OCI-M1 (cell line): ENCODE results near the gene FUZ.

ENCODE experiments used
- DNase-seq: peaks from one replicate; lab custom pipeline; 2025; lab: John Stamatoyannopoulos, UW

The FUZ gene

GRCh38 chr19:49781394-49781793 is 31.7 kb downstream of the FUZ start:
- no peak for DNase-seq

GRCh38 chr19:49780861-49781260 is 32.2 kb downstream of the FUZ start:
- DNase-seq, result no peak

DNA sequence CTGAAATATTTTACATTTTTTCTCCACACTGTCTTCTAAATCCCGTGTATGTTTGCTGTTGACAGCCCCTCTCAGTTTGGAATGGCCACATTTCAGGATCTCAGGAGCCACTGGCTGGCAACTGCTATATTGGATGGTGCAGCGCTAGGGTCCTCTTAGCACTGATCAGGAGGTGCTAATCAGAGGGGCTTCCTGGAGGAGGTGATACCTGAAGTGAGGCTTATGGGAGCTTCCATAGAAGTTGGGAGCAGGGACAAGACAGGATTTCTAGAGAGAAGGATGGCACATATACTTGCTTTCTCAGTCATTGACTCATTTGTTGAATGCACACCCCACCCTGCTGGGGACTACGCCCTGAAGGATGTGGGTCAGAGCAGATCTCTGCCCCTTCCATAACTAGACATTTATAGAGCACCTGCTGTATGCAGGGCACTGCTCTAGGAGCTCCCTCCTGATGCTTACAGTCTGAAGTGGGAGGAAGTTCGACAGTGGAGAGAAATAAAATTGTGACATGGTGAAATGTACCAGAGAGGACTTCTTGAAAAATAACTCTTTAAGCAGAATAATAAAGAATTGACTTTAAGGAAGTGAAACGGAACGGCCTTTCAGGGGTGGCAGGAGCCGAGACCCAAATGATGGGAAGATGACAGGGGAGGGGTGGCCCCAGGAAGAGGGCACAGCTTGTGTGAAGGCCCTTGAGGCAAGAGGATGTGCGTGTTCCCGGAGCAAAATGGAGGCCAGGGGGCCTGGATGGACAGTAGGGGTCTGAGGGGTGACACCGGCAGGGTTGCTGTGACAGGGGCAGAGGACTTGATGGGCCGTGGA is 33.1 kb downstream of the FUZ start:
- no peak for DNase-seq

DNA sequence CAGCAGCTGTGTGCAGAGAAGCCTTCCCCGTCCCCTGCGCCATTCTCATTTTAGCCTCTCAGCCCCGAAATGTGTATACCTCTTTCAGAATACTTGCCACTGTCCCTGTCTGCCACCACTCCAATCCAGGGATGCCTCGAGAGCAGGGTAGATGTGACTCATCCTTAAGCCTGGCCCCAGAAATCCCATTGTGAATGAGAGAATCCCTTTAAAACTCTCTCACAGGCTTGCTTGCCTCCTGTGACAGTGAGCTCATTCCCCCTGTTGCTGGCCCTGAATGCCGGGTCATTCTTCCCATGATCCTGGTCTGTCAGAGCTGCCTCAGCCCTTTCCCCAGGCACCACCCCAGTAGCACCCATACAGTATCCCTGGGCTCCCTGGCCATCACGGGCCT is 36.7 kb downstream of the FUZ start:
- DNase-seq, result no peak

GRCh38 chr19:49775742-49776370 is 37.2 kb downstream of the FUZ start:
- no peak for DNase-seq

- no peak for DNase-seq
Measured at GRCh38 chr19:49774969-49775368, 38.1 kb downstream of the FUZ start.

DNA sequence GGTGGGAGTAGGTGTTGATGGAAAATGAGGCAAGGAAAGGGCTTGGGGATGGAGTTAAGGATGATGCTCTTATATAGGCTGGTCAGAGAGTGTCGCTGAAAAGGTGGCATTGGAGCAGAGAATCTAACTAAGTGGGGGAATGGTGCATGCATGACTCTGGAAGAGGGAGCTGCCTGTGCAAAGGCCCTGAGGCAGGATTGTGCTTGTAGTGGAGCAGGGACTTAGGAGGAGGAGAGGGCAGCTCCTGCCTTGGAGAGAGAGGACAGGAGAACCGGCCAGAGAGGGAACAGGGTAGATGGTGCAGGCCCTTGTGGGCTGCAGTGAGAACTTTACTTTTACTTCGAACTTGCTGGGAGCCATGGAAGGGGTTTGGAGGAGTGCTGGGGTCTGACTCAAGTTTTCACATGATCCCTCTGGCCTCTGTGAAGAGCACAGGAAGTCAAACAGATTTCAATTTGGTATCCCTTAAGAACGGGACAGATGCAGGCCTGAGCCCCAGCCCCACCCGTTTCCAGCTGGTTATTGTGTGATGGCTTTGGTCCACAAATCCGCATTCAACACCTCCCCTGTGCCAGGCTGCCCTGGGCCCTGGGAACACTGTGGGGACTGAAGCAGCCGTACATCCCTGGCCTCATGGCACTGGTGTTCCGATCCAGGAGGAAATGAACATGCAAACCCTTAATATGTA is 39.3 kb downstream of the FUZ start:
- no peak for DNase-seq

DNA sequence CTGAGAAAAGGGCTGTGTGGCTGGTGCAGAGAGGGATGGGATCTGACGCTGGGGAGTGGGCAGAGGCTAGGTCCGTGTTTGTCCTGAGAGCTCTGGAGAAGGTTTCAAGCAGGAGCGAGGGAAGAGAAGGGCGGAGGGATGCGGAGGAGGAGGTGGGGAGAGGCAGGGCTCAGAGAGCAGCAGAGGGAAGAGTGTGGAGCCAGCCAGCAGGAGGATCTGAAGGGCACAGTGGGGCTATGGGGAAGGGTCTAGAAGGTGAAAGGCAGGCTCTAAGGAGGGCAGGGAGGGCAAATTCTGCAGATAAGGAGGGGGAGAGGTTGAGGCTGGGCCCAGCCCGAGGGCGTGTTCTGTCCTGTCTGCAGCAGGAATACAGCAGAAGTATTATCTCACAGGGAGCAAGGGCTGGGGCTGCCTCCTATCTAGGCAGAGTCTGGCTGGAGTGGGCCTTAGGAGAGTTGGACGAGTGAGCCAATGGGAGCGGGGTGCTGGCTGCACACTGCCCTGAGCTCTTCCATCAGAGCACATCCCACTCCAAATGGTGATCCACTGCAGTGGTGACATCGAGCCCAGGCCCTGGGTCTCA is 40.2 kb downstream of the FUZ start:
- no peak for DNase-seq

DNA sequence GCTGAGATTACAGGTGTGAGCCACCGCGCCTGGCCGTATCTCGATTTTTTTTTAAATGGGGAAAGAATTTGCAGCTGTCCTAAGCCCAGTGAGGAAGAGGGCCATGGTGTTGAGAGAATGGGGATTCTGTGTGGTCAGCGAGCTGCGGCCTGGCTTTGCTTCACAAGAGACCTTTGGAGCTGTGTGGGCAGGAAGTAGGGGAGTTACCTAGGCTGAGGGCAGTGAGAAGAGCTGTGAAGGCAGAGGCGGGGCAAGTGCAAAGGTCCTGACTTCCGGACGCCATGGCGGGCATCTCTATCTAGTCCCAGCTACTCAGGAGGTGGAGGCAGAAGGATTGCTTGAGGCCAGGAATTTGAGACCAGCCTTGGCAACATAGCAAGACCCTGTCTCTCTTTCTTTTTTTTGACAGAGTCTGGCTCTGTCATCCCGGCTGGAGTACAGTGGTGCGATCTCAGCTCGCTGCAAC is 41.4 kb downstream of the FUZ start:
- DNase-seq, result no peak

DNA sequence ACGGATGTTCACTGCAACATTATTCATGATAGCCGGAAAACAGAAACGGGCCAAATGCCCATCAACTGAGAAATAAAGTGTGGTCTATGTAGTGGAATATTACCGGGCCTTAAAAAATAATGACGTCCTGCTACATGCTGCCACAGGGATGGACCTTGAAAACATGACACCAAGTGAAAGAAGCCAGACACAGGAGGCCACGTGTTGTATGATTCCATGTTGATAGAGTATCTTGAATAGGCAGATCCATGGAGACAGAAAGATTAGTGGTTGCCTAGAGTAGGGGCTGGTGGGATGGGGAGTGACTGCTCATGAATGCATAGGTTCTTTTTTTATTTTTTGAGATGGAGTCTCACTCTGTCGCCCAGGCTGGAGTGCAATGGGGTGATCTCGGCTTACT is 42.6 kb downstream of the FUZ start:
- DNase-seq, result no peak

DNA sequence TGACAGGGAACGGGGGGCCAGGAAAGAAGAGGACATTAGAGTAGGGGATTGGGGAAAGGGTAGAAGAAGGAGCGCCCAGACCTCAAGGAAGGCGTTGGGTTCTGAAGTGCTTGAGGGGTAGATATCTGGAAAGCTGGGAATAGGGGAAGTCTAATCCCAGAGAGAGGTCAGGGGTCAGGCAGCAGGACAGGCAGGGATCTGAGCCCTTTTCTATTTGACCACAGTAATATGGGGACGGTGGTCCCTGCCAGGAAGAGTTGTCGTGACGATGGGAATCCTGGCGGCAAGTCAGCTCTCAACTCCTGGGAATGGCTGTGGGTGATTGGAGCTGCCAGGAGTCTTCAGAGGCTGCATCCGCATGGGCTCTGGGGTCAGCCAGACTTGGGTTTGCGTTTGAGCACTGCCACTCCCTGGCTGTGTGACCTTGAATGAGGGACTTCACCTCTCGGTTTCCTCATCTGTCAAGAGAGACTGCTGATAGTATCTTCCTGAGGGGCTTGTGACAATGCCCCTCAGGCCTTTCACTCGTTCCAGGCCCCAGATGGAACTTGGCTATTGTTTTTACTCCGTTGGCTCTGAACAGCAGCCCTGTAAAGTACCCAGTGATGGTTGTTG is 45.0 kb downstream of the FUZ start:
- no peak for DNase-seq

DNA sequence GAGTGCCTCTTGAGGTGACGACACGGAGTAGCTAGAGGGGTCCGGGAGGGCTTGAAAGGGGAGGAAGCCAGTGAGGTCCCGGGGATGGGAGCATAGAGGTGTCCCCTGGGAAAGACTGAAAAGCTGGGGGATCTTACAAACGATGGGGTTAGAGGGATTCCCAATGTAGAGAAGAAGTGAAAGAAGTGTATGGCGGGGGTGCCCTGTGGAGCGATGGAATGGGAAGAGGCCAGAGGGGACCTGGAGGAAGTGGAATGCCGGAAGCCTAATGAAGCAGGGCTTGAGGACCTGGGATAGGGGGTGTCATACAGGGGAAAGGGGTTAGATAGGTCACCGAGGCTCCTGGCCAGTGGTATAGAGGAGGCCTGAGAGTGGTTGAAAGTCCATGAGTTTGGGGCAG is 45.7 kb downstream of the FUZ start:
- peak; percentile 58 for DNase-seq

GRCh38 chr19:49766930-49767299 is 46.2 kb downstream of the FUZ start, which contains the start of gene AP2A1:
TSS of gene AP2A1 (plus strand) at chr19:49767001. CDS start at chr19:49767134, 133 bp downstream.
- DNase-seq, result no peak

DNA sequence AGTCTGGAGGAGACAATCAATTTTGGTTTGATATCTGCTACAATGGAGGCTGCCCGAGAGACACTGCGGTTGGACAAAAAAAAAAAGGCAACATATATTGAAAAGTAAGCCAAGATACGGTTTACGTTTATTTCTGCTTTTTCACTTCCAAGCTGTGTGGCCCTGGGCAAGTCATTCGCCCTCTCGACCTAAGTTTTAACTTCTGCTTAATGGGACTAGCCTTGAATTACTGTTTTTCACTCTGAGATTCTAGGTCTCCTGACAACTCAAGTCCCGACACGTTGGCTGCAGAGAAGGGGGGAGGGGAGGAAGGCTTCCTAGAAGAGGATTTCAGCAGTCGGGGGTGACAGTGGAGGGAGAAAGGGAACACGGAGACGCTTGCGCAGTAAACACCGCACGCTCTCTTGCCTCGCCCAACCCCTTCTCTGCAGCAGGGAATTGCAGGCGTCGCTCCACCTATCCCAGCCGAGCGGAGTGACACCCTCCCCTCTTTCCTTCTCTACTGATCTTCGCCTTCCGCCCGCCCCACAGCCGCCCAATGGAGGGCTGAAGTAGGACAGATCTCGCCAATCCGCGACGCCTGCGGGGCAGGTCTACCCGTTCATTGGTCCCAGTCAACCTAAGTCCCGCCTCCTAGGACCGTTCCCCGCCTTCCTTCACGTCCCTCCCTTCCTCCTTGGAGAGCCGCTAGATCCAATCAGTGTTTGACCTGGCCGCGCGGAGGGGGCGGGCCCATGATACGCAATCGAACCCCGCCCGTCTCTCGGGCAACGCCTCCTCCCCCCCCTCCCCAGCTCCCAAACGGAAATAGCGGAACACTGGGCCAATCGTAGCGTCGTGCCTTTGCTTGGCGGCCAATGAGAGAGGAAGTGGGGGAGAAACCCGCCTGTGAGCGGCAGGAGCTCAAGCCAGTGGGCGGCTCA is 46.8 kb downstream of the FUZ start:
- peak; percentile 100 for DNase-seq

DNA sequence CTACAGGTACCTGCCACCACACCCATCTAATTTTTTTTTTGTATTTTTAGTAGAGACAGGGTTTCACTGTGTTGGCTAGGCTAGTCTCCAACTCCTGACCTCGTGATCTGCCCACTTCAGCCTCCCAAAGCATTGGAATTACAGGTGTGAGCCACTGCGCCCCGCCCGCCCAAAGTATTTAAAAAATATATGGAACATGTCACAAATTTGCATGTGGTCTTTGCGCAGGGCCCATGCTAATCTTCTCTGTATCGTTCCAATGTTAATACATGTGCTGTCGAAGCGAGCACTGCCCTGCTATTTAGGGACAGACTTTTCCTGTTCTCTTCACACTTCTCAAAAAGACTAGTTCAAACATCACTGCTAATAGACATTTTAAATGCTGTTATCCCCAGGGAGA is 48.8 kb downstream of the FUZ start:
- DNase-seq, result no peak

- no peak for DNase-seq
Measured at GRCh38 chr19:49763230-49763629, 49.9 kb downstream of the FUZ start, which contains the start of gene TSKS. TSS of gene TSKS (minus strand) at chr19:49763306. CDS start at chr19:49763247, 59 bp downstream.

- peak; percentile 27 for DNase-seq
Measured at GRCh38 chr19:49761625-49762311, 51.3 kb downstream of the FUZ start.

- no peak for DNase-seq
Measured at GRCh38 chr19:49761249-49761624, 51.9 kb downstream of the FUZ start.

GRCh38 chr19:49758292-49758691 is 54.8 kb downstream of the FUZ start:
- DNase-seq, result no peak
